ENCODE results near the gene NOS1. TPM values are rescaled to one million over a fixed set of nuclear protein-coding genes. Genes with fewer than 3 reads are reported as not detected.

Gene NOS1
- total and polyA plus RNA-seq, 3 experiments from 2014 or later, result not detected

GRCh38 chr12:117169548-117169947 is 191.9 kb downstream of the NOS1 start:
- Mint-ChIP-seq H3K4me3 (no peak overlapping the region), H3K4me1 (peaks cover 5 to 20% (median 16%) of the 10 kb centered on the region in 3 donors), H3K36me3 (peaks cover 0 to 96% (median 42%) of the 10 kb centered on the region in 3 donors), H3K27me3 (no peaks in the 10 kb centered on the region), H3K9me3 (no peaks in the 10 kb centered on the region), H3K27ac (peak overlapping the region in 1 of 8 donors; percentile 36)
- POLR2A ChIA-PET, result no interaction called here
- CTCF ChIA-PET, result no interaction called here
- DNase-seq, result no peak
- H3K36me3 ChIP-seq (ENCODE audit: insufficient read depth, low read length), result peaks cover 54% of the 10 kb centered on the region
- no peak overlapping the region for H3K4me3 ChIP-seq (ENCODE audit: low read length)
- H3K4me1 ChIP-seq (ENCODE audit: insufficient read depth, low read length), result no peaks in the 10 kb centered on the region
- no peaks in the 10 kb centered on the region for H3K27me3 ChIP-seq (ENCODE audit: insufficient read depth, low read length, poor library complexity, severe bottlenecking)
- H3K27ac ChIP-seq (ENCODE audit: low read depth, low read length), result no peak overlapping the region
- H3K9me3 ChIP-seq (ENCODE audit: low read length), result no peaks in the 10 kb centered on the region

GRCh38 chr12:117168976-117169375 is 192.4 kb downstream of the NOS1 start:
- Mint-ChIP-seq H3K4me1 (peaks cover 7 to 20% (median 16%) of the 10 kb centered on the region in 3 donors), H3K36me3 (peaks cover 0 to 95% (median 36%) of the 10 kb centered on the region in 3 donors), H3K4me3 (no peak overlapping the region), H3K27me3 (no peaks in the 10 kb centered on the region), H3K27ac (no peak overlapping the region), H3K9me3 (no peaks in the 10 kb centered on the region)
- ChIA-PET CTCF (no interaction called here), POLR2A (no interaction called here)
- Histone ChIP-seq H3K9me3 (ENCODE audit: low read length) (no peaks in the 10 kb centered on the region), H3K4me3 (ENCODE audit: low read length) (no peak overlapping the region), H3K27me3 (ENCODE audit: insufficient read depth, low read length, poor library complexity, severe bottlenecking) (no peaks in the 10 kb centered on the region), H3K27ac (ENCODE audit: low read depth, low read length) (no peak overlapping the region), H3K4me1 (ENCODE audit: insufficient read depth, low read length) (no peaks in the 10 kb centered on the region), H3K36me3 (ENCODE audit: insufficient read depth, low read length) (peaks cover 49% of the 10 kb centered on the region)
- no peak for DNase-seq

GRCh38 chr12:117167769-117168168 is 193.7 kb downstream of the NOS1 start:
- no peak for DNase-seq
- peaks cover 0 to 91% (median 34%) of the 10 kb centered on the region in 3 donors for H3K36me3 Mint-ChIP-seq
- CTCF ChIA-PET, result no interaction called here
- no peaks in the 10 kb centered on the region for H3K27me3 Mint-ChIP-seq
- Histone ChIP-seq H3K27ac (ENCODE audit: low read depth, low read length) (no peak overlapping the region), H3K4me1 (ENCODE audit: insufficient read depth, low read length) (no peaks in the 10 kb centered on the region), H3K4me3 (ENCODE audit: low read length) (no peak overlapping the region), H3K27me3 (ENCODE audit: insufficient read depth, low read length, poor library complexity, severe bottlenecking) (no peaks in the 10 kb centered on the region), H3K9me3 (ENCODE audit: low read length) (no peaks in the 10 kb centered on the region), H3K36me3 (ENCODE audit: insufficient read depth, low read length) (peaks cover 41% of the 10 kb centered on the region)
- H3K4me1 Mint-ChIP-seq, result peaks cover 7 to 20% (median 16%) of the 10 kb centered on the region in 3 donors
- POLR2A ChIA-PET, result no interaction called here
- H3K27ac Mint-ChIP-seq, result no peak overlapping the region
- H3K4me3 Mint-ChIP-seq, result no peak overlapping the region
- H3K9me3 Mint-ChIP-seq, result no peaks in the 10 kb centered on the region

GRCh38 chr12:117166107-117166506 is 195.3 kb downstream of the NOS1 start:
- Mint-ChIP-seq H3K36me3 (peaks cover 0 to 91% (median 32%) of the 10 kb centered on the region in 3 donors), H3K4me1 (peaks cover 9 to 17% (median 16%) of the 10 kb centered on the region in 3 donors), H3K9me3 (no peaks in the 10 kb centered on the region), H3K4me3 (no peak overlapping the region), H3K27ac (no peak overlapping the region), H3K27me3 (no peaks in the 10 kb centered on the region)
- Histone ChIP-seq H3K4me1 (ENCODE audit: insufficient read depth, low read length) (no peaks in the 10 kb centered on the region), H3K27ac (ENCODE audit: low read depth, low read length) (no peak overlapping the region), H3K36me3 (ENCODE audit: insufficient read depth, low read length) (peaks cover 49% of the 10 kb centered on the region), H3K9me3 (ENCODE audit: low read length) (no peaks in the 10 kb centered on the region), H3K27me3 (ENCODE audit: insufficient read depth, low read length, poor library complexity, severe bottlenecking) (no peaks in the 10 kb centered on the region), H3K4me3 (ENCODE audit: low read length) (no peak overlapping the region)
- no peak for DNase-seq
- CTCF ChIA-PET, result no interaction called here
- POLR2A ChIA-PET, result no interaction called here

- Histone ChIP-seq H3K27ac (ENCODE audit: low read depth, low read length) (no peak overlapping the region), H3K4me3 (ENCODE audit: low read length) (no peak overlapping the region), H3K9me3 (ENCODE audit: low read length) (no peaks in the 10 kb centered on the region), H3K27me3 (ENCODE audit: insufficient read depth, low read length, poor library complexity, severe bottlenecking) (no peaks in the 10 kb centered on the region), H3K4me1 (ENCODE audit: insufficient read depth, low read length) (no peaks in the 10 kb centered on the region), H3K36me3 (ENCODE audit: insufficient read depth, low read length) (peaks cover 54% of the 10 kb centered on the region)
- Mint-ChIP-seq H3K36me3 (peaks cover 0 to 92% (median 30%) of the 10 kb centered on the region in 3 donors), H3K4me1 (peaks cover 7 to 16% (median 12%) of the 10 kb centered on the region in 3 donors), H3K27me3 (no peaks in the 10 kb centered on the region), H3K4me3 (no peak overlapping the region), H3K27ac (peak overlapping the region in 1 of 8 donors; percentile 17), H3K9me3 (no peaks in the 10 kb centered on the region)
- POLR2A ChIA-PET, result no interaction called here
- no peak for DNase-seq
- CTCF ChIA-PET, result no interaction called here
These were observed 196.1 kb downstream of the NOS1 start for GRCh38 chr12:117165342-117165741.

GRCh38 chr12:117162633-117163032 is 198.8 kb downstream of the NOS1 start:
- Mint-ChIP-seq H3K9me3 (no peaks in the 10 kb centered on the region), H3K27ac (peak overlapping the region in 1 of 8 donors; percentile 22), H3K36me3 (peaks cover 7 to 94% (median 26%) of the 10 kb centered on the region in 3 donors), H3K4me3 (no peak overlapping the region), H3K4me1 (peaks cover 0 to 11% (median 5%) of the 10 kb centered on the region in 3 donors), H3K27me3 (no peaks in the 10 kb centered on the region)
- Histone ChIP-seq H3K36me3 (ENCODE audit: insufficient read depth, low read length) (peaks cover 64% of the 10 kb centered on the region), H3K4me1 (ENCODE audit: insufficient read depth, low read length) (no peaks in the 10 kb centered on the region), H3K4me3 (ENCODE audit: low read length) (no peak overlapping the region), H3K27ac (ENCODE audit: low read depth, low read length) (no peak overlapping the region), H3K27me3 (ENCODE audit: insufficient read depth, low read length, poor library complexity, severe bottlenecking) (no peaks in the 10 kb centered on the region), H3K9me3 (ENCODE audit: low read length) (no peaks in the 10 kb centered on the region)
- DNase-seq, result no peak
- ChIA-PET CTCF (no interaction called here), POLR2A (no interaction called here)

- Histone ChIP-seq H3K9me3 (ENCODE audit: low read length) (no peaks in the 10 kb centered on the region), H3K4me3 (ENCODE audit: low read length) (no peak overlapping the region), H3K27ac (ENCODE audit: low read depth, low read length) (no peak overlapping the region), H3K27me3 (ENCODE audit: insufficient read depth, low read length, poor library complexity, severe bottlenecking) (no peaks in the 10 kb centered on the region), H3K36me3 (ENCODE audit: insufficient read depth, low read length) (peaks cover 67% of the 10 kb centered on the region), H3K4me1 (ENCODE audit: insufficient read depth, low read length) (no peaks in the 10 kb centered on the region)
- Mint-ChIP-seq H3K27me3 (no peaks in the 10 kb centered on the region), H3K4me3 (no peak overlapping the region), H3K9me3 (no peaks in the 10 kb centered on the region), H3K4me1 (peaks cover 0 to 11% (median 5%) of the 10 kb centered on the region in 3 donors), H3K27ac (peak overlapping the region in 1 of 8 donors; percentile 29), H3K36me3 (peaks cover 7 to 95% (median 30%) of the 10 kb centered on the region in 3 donors)
- ChIA-PET CTCF (no interaction called here), POLR2A (no interaction called here)
- no peak for DNase-seq
These were observed 199.3 kb downstream of the NOS1 start for GRCh38 chr12:117162167-117162539.

GRCh38 chr12:117161460-117162166 is 199.8 kb downstream of the NOS1 start:
- ChIA-PET POLR2A (no interaction called here), CTCF (no interaction called here)
- Mint-ChIP-seq H3K27ac (peak overlapping the region in 4 of 8 donors; percentile 29 to 98 (median 46)), H3K27me3 (no peaks in the 10 kb centered on the region), H3K36me3 (peaks cover 9 to 95% (median 29%) of the 10 kb centered on the region in 3 donors), H3K9me3 (no peaks in the 10 kb centered on the region), H3K4me1 (peaks cover 0 to 6% (median 4%) of the 10 kb centered on the region in 3 donors), H3K4me3 (no peak overlapping the region)
- no peak for DNase-seq
- H3K36me3 ChIP-seq (ENCODE audit: insufficient read depth, low read length), result peaks cover 66% of the 10 kb centered on the region
- no peaks in the 10 kb centered on the region for H3K4me1 ChIP-seq (ENCODE audit: insufficient read depth, low read length)
- no peaks in the 10 kb centered on the region for H3K9me3 ChIP-seq (ENCODE audit: low read length)
- no peaks in the 10 kb centered on the region for H3K27me3 ChIP-seq (ENCODE audit: insufficient read depth, low read length, poor library complexity, severe bottlenecking)
- H3K27ac ChIP-seq (ENCODE audit: low read depth, low read length), result no peak overlapping the region
- no peak overlapping the region for H3K4me3 ChIP-seq (ENCODE audit: low read length)
